Left renal pelvis (tissue), 4 donors: ENCODE results near the gene CACNB4. TPM values are rescaled to one million over a fixed set of nuclear protein-coding genes. Genes with fewer than 3 reads are reported as not detected.

Experiments
- DNase-seq, 4 donors: peaks; one replicate each; pipeline ENCODE4 v3.0.0-alpha.2; 2013; ENCODE audit warnings: low read depth in 4 of 4, low spot score in 3 of 4
- polyA plus RNA-seq, 4 donors: library from polyadenylated mRNA; unstranded; fragments of 120-200 nt; gene quantifications; one replicate each; pipeline ENCODE4 v1.2.1, GENCODE V29; 2013; ENCODE audit not compliant: insufficient read length in 4 of 4

CACNB4 gene
- polyA plus RNA-seq, 4 donors: 3.1 to 12.9 (median 11.7) TPM

DNA sequence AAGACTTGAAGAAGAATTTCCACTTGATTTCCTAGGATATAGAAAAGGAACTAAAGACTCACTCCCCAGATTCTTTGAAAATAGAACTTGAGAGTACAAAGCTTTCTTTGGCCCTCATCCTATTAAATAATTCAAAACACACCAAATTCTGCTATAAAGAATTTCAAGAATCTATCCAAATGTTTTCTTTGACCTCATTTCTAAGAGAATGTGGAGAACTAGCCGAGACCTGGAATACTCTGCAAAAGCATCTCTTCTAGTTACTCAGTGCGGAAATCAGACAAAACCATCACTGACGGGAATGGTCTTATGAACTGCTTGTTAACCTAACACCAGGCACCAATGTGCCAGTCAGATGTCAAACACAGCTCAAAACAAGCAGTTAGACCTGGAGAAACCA, 226.4 kb downstream of the CACNB4 start:
- DNase-seq: no peak

DNA sequence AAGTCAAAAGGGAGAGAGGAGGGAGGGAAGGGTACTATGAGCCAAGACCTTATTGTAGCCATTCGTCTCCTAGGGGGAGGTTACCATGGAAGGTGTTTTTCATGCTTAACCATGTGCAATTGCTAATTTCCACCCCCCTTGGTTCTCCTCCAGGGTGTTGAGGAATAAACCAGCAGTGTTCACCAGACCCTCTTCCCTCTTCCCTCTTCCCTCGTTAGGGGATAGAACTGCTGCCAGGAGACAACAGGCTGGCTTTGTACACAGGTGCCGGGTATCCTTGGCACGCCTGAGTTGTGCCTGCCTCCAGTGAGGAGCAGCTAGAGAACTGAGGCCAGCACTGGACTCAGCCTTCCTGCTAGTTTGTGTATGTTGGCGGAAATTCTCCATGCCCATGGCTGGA, 229.6 kb downstream of the CACNB4 start:
- DNase-seq: no peak

DNA sequence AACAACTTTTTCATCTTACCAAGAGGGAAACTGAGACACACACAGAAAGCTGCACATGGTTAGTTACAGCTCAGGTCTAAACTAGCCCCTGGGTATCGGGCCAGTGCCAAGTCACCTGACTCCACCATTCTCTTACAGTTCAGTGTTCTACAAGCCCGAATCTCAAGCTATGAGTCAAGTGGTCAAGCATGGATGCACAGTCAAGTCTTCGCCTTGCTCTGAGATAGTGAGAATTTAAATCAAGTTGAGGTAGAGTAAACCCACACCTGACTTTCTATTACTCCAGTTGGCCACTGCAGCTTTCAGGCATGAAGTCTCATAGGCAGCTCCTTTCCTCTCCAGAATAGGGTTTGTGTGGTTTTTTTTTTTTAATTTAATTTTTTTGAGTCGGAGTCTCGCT, 236.1 kb downstream of the CACNB4 start:
- DNase-seq: no peak

DNA sequence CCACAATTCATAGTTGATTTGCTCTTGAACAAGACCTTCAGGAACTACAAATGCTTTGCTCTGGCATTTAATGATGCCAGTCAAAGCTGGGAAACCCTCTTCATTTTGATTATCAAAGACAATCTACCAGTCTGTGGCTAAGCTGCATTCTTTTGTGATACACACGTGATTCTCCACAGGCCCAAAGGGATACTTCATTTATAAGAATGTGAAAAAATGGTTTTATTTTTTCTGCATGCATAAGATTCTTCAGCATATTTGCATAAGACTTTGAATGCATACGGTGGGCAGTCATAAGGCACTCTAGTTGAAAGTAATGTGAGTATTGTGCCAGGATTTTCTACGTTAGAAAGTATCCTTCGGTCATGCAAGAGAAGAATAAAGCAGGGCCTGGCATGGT, 237.7 kb downstream of the CACNB4 start:
- no peak for DNase-seq

DNA sequence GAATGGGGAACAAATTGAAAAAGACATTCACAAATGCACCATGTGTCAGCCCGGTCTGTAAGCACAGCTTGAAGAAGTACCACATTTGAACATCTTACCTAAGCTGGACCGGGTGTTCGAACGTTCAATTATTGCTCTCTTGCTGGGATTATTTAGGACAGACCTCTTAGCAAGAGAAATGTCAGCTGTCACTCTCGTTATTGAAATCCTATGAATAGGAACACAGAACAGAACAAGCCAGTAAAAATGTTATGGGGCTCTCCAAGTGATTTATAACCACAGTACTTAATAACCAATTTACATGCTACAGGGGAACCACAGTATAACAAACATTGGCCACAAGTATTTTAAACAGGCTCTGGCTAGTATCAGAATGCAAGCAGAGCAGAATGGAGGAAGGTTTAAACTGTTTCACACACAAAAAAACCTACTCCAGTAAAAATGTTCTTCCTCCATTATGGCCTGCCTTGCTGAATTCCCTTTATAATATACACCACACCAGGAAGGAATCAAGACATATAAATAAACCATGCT, 238.2 kb downstream of the CACNB4 start:
- no peak for DNase-seq

DNA sequence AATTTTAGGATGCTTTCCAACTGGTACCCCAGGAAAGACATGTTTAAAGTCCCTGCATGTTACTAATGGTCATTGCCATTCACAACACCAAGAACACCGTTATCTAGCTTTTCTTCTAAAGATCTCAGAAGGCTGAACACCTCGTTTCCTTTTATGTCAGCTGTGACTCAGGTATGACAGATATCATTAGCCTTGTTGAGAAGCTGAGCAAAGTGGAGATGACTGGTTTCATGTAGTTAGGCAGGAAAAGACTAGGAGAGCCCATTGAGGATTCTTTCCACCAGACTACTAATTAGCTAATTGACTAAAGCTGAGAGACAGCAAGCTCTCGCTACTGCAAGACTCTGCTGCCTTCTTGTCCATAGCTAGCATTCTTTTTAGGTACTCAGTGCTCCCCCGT, 238.6 kb downstream of the CACNB4 start:
- no peak for DNase-seq

DNA sequence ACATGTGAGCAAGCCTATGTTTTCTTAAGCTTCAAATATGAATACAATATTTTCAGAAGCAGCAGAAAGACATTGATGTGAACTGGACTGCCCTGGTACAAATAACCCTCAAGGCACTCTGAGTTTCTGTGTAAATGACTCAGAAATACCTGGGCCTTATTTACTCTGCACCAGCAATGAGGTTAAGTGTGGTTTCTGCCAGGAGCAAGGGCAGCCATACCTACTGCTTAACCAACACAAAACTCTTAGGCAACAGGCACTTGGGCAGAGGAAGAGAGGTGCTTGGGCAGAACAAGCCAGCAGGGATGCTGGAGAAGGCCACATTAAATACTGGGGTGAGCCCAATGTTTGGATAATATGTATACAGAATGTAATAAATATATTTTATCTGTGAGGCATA, 241.2 kb downstream of the CACNB4 start:
- DNase-seq: no peak

DNA sequence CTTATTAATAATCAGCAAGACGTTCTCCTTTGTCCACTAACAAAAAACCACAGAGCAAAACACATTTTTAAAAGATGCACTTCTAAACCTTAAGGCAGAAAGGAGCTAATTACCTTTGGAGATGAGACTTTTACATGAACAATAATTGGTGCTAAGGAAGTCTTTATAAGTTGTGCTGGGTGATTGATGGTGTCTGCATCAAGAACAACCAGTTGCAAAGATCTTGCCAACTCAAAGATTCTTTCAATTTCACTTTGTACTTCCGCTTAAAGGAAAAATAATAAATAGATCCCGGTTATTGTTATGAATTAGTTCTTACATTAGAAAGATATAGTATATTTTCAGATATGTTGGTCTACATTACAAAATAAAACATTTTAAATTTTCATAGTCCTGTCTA, 243.7 kb downstream of the CACNB4 start:
- no peak for DNase-seq

DNA sequence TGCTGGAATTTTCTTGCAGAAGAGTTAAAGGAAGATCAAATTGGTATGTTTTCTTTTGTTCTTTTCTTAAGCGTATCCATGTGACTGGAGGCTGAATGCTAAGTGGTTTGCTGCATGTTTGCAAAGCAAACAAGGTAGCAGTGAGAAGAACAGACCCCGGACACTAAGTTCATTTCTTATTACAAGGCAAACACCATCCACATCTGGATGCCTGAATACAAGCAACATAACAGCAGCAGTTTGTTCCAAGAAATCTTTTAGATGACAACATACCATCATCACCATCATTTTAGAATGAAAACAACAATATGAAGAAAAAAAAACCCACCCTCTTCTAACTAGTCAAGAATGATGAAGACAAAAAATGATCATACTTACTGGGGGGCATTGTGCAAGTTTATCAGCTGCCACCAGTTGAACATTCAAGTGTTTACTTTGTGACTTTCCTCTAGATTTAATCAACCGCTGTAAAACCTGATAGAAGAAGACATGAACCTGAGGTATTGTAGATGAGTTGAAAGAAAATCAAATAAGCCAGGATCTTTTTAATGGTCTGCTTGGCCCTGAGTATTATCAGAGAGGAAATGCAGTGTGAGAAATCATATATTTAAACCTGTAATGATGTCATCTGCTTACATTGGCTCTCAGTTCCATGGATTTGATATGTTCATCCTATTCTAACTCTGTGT, 245.6 kb downstream of the CACNB4 start:
- DNase-seq: no peak

DNA sequence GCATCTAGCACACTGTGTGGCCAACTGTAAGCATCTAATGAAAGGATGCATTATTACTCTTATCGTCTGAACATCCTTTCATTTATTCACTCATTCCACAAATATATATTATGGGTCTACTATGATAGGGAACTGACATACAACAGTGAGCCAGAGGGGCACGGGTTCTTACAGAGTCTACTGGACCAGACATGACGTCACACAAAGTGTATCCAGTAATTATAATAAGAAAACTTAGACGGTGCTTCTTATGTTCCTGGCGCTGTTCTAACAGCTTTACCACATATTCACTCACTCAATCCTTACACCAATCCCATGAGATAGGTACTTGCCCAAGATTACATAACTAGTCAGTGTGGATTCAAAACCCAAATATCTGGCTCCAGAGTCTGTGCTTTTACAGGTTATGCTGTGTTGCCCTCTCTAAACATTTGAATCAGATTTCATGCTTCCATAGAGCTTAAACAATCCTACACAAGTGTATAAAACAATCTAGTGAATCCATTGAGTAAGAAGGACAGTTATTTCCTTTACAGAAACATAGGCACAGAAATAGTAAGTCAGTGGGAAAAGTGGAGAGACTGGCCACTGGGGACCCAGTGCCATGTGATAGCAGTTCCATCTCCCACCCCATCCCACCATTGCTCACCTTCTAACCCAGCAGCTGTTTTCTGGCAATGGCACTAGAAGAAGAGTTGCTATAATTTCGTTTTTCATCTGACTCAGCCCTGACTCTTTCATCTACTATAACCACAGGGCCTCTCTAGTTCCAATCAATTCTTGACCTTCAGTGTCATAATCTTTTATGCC, 246.4 kb downstream of the CACNB4 start:
- DNase-seq: no peak

DNA sequence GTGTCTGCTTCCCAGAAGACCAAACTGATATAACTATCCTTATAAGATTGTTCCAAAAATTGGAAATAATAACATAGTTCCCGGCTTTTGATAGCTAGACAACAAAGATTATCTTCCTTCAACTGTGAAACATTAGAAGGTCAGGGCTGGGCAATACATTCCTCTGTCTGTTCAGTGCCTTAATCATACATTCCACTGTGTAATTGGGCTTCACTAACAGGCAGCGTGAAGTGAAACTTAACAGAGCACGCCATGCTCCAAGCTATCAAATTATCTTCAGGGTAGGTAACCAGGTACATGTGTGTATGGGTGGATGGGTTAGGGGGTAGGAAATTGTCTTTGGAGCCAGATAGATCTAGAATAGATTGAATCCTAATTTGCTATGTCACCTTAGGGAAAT, 247.1 kb downstream of the CACNB4 start:
- no peak for DNase-seq

DNA sequence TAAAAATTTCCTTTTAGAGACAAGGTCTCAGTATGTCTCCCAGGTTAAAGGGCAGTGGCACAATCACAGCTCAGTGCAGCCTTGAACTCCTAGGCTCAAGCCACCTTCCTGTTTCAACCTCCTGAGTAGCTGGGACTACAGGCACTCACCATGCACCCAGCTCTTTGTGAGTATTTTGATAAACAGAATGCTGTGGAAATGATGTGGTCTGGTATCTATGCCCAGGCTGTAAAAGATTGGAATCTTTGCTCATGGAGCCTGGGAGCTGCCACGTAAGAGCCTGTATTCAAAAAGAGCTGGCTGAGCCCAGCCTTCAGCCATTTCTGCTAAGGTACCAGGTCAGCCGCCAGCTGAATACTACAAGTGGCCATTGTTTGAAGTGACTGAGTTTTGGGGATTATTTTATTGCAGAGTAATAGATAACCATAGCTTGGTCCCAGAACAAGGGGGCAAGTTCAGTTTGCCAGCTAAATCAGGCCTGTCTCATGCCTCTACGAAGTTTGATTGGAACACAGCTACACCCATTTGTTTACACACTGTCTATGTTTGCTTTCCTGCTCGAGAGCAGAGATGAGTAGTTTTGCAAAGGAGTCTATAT, 249.3 kb downstream of the CACNB4 start:
- no peak for DNase-seq

DNA sequence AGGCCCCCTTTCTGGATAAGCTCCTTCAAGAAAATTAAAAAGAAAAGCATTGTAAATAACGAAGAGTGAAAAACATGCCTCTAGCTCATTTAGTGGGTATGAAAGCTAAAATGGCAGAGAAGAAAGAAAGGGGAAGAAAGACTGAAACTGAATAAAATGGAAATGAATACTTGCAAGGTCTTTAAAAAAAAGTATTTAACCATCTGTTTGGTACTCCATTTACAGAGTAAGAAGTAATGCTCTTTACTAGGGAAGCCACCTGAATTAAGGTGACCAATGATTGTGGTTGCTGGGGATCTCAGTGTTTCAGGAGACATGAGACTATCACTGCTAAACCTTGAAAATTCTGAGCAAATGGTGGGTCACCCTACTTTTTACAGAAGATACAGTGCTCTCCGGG, 253.0 kb downstream of the CACNB4 start:
- DNase-seq: no peak

DNA sequence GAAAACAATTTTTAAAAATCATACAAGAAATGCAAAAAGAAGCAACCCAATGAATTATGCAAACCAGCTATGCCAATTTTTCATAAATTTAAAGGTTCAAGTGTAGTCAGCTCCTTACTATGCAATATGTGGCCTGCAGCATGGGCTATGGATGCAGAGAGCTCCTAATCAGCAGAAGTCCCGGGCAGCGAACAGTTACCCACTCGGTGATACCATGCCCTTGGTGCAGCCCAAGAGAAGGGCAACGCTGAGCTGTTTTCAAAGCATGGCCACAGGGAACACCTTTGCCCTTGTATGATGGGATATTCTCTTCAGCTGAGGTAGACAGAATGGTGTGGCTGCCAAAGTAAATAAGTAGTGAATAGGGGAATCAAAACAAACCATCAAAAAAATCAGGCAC, 253.4 kb downstream of the CACNB4 start:
- DNase-seq: no peak

DNA sequence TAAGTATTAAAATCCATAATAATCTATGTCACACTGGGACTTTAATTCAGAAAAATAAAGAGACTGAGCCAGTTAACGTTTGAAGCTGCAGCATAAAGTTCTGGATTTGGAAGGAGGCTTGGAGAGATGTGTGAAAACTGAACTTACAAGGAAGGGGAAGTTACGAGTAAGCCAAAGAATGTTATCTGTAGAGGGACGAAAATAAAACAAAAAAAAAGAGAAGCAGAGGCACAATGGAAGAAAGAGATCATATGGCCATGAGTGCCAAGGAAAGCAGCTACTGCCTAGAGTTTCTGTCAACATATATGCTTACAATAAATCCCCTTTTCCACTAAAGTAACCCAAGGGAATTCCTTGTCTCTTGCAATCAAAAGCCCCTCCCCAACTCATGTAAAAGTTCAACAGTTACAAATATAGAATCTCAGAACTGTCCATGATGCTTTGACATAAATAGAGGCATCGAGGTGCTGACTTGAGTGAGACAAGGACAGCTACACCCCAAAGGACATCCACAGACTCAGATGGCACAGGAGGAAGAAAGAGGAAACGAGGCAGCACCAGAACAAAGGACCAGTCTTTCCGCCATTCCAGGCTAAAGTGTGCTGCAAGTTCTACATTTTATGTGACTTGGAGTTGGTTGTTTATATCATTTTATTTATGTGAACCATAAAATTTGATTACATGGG, 254.5 kb downstream of the CACNB4 start:
- no peak for DNase-seq

DNA sequence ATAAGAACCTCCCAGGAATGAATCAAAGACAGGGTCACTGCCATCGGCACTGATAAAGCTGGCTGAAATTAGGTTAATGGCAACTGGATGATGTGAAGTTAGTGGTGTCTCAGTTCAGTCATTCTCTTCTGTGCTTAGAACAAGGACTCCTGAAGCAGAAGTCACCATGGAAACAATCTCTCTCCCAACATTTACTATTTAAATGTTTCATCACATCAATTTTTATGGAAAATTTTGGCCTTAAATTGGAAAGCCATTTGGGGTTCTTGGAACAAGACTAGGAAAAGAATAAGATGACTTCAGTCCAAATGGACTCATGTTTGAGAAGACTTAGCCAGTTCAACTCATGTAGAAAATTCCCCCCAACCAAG, 255.2 kb downstream of the CACNB4 start:
- no peak for DNase-seq

DNA sequence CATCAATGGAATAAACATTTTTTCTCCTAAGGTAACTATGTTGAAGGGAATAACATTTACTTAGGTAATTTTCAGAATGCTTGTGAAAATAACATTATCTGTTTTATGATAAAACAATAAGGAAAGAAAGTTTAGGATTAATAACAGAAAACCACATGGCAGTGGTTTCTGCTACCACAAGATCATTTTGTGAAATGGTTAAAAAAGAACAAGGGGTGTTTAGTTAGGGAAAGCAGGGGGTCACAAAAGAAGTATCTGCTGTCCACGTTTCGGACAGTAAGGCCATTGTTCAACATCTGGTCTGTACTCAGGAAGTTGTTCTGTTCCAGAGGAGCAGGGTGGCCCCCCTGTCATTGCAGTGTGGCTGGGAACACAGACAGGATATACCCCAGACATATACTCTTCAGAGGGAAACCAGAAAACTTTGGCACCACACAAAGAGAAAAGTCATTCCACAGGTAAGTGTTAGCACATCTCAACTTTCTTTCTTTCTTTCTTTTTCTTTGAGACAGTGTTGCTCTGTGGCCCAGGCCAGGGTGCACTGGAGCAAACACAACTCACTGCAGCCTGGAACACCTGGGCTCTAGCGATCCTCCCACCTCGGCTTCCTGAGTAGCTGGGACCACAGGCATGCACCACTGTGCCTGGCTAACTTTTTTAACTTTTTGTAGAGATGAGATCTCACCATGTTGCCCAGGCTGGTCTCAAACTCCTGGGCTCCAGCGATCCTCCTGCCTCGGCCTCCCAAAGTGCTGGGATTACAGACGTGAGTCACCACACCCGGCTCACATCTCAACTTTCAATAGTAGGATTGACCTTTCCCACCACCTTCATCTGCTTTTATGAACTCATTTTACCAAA, 255.8 kb downstream of the CACNB4 start:
- no peak for DNase-seq

DNA sequence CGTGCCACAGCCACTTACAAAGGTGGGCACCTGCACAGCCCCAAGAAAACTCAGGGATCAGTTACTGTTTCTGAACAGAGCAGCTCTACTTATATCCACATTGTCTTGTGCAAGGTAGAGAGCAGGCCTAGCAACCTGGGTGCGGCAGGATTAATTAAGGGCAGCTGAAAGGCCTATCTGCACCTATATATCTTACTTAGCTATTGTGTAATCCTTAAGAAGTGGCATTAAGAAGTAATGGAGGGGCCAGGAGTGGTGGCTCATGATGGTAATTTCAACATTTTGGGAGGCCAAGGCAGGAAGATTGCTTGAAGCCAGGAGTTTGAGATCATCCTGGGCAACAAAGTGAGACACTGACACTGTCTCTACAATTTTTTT, 257.8 kb downstream of the CACNB4 start:
- DNase-seq: no peak

DNA sequence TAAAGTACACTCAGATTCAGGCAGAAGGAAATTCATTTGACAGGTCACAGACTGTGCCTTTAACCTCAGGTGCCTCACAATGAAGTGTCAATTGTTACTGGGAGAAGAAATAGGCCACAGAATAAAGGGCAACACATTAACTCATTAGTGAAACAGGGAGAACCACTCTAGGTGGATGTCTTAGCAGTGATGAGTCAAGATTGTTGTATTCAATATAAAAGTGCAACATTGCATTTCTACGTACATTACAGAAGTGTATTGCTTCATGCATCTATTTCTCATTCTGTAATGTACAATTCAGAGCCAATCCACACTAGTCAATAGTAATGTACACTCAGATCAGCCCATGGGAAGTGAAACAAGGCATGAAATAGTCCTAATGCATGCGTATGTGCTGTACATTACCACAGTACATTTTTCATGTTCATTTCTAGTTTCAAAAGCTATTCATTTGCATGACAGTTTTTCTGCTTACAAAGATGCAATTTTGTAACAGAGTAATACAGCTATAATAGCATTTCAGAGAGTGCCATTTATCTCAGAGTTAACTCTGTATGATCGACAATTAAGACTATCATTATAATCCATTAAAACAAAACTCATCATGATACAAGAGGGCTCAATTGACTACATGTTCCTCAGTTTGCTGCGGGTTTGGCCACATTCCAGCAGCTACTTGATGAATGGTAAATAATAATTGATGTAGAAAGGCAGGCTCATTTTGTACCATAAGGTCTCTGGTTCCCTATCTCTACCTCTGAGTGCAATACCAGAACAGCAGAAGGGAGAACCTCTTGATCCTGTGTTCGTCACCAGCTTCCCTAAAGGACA, 258.4 kb downstream of the CACNB4 start:
- no peak for DNase-seq
